ENCODE measurements around the gene JTB. TPM values are rescaled to one million over a fixed set of nuclear protein-coding genes. Genes with fewer than 3 reads are reported as not detected.

JTB gene
- total RNA-seq (2021) (126 and 142 TPM in 2 replicates), Bru-seq, nascent RNA (percentile 92 among the genes with signal in this experiment), BruChase-seq, experiment 1, labeled RNA remaining after a 2-hour chase (percentile 90 among the genes with signal in this experiment), BruChase-seq, experiment 2, labeled RNA remaining after a 6-hour chase (percentile 96 among the genes with signal in this experiment)
- long read RNA-seq, transcript JTB-203 (4 exons, 1,216 nt): minor isoform, 5 of 150 reads
- long read RNA-seq, transcript JTB-201 (5 exons, 1,287 nt): major isoform, 140 of 150 reads
- long read RNA-seq, partial matches to known transcripts: 1 of 150 reads
- long read RNA-seq, other reads (novel, unspliced or antisense): 4 of 150 reads

DNA sequence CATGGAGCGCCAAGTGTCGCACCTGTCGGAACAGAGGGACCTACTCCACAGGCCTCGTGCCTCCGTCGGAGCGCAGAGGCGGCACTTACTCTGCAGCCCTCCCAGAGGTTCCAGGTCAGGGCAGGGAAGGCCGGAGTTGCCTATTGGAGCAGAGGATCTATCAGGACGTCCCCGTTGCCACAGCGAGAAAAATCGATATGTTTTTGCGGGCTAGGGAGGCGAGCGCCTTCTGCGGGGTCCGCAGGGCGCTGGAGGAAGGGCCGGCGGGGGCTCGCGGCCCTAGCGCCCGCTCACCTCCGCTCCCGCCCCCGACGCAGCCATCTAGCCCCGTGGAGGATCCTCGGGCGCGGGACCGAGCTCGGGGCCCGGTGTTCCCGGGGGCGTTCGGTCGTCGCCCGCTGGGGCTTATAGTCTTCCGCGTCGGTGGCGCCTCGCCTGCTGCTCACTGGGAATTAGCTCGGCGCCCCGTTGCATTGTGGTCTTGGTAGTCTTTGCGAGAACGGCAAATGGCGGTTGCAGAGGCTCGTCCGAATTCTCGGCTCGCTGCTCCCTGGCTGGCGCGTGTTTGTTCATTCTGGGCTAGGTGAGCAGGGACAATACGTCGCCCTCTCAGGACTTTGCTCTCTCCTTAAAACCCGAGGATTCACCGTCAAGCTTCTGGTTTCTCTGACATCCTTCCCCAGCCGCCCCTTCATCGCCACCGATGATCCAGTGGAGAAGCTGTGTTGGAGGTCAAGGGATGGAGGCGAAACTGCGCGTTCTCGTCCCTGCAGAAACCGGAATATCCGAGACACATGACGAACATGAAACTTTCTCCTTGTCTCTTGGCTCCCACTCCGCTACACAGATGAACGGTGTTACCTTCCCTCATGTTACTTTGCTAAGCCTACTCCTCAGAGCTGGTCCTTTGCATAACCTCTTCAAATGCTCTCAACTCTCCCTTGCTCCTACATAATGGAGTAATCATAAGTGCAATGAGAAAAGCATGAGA lies at the start of gene JTB:
TSS of gene JTB (minus strand) at position 425 of the 991 bp plus-strand sequence. CDS start at position 3, 422 bp downstream.
- CTCF ChIA-PET: interaction anchor here (0.5 to 0.9 kb wide), 4 partner anchors 10 to 409 kb away, joined by 3 to 4 read pairs (median 3); partner anchors contain the start of gene CREB3L4
- TF ChIP-seq EZH2 (IDR thresholded peaks at IDR 0.05; ENCODE audit: borderline replicate concordance, low read depth, low read length, poor library complexity, severe bottlenecking): no peak
- DNase-seq (ENCODE audit: low spot score): peak; percentile 91
- intact Hi-C loops (cut with micrococcal nuclease; ENCODE audit: unreplicated experiment): no loop called here
- POLR2A ChIA-PET (ENCODE audit: low non-redundant PET): interaction anchor here (0.6 to 1.5 kb wide), 2 partner anchors 9 to 13 kb away, joined by 4 to 8 read pairs; partner anchors contain the start of gene RAB13
- Histone ChIP-seq H3K36me3 (ENCODE audit: insufficient read depth, low read length, poor library complexity, severe bottlenecking) (peaks cover 40% of the 10 kb centered on the region), H3K4me1 (ENCODE audit: insufficient read depth, low read length, poor library complexity, severe bottlenecking) (peaks cover 8% of the 10 kb centered on the region), H3K27ac (ENCODE audit: low read depth, low read length, poor library complexity, severe bottlenecking) (peak within 1 kb of the TSS; percentile 91), H3K4me3 (ENCODE audit: low read depth, low read length, poor library complexity, severe bottlenecking) (peak within 1 kb of the TSS; percentile 97), H3K27me3 (replicated peaks; ENCODE audit: insufficient read depth, low read depth, low read length, poor library complexity) (no peaks in the 10 kb centered on the region), H3K9me3 (ENCODE audit: low read depth, low read length, poor library complexity, severe bottlenecking) (no peaks in the 10 kb centered on the region)
- BruUV-seq (replicated peaks): TSS peak; percentile 90

DNA sequence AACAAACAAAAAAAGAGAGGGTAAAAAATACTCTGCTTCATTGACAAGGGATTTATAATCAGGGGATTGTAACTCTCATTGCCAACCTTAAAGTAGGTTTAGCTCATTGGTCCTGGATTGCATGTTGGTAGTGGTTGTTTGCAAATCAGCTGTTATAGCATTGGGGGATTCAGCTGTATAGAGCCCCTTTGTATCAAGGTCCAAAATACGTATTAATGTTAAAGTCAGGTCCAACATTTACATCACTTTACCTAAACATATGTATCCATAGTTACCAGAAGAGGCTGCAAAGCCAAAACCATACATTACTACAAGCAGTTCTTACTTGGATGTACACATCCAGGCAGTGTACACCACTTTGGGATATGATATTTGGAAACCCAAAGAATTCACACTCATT lies 42.5 kb upstream of the JTB start:
- no peak overlapping the region for H3K27ac ChIP-seq (ENCODE audit: low read depth, low read length, poor library complexity, severe bottlenecking)
- no peaks in the 10 kb centered on the region for H3K36me3 ChIP-seq (ENCODE audit: insufficient read depth, low read length, poor library complexity, severe bottlenecking)
- TF ChIP-seq, protein P1, sequence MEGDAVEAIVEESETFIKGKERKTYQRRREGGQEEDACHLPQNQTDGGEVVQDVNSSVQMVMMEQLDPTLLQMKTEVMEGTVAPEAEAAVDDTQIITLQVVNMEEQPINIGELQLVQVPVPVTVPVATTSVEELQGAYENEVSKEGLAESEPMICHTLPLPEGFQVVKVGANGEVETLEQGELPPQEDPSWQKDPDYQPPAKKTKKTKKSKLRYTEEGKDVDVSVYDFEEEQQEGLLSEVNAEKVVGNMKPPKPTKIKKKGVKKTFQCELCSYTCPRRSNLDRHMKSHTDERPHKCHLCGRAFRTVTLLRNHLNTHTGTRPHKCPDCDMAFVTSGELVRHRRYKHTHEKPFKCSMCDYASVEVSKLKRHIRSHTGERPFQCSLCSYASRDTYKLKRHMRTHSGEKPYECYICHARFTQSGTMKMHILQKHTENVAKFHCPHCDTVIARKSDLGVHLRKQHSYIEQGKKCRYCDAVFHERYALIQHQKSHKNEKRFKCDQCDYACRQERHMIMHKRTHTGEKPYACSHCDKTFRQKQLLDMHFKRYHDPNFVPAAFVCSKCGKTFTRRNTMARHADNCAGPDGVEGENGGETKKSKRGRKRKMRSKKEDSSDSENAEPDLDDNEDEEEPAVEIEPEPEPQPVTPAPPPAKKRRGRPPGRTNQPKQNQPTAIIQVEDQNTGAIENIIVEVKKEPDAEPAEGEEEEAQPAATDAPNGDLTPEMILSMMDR (conservative IDR thresholded peaks at IDR 0.05; ENCODE audit: low read depth, low read length): no peak
- TF ChIP-seq EZH2 (IDR thresholded peaks at IDR 0.05; ENCODE audit: borderline replicate concordance, low read depth, low read length, poor library complexity, severe bottlenecking): no peak
- intact Hi-C loops (cut with micrococcal nuclease; ENCODE audit: unreplicated experiment): no loop called here
- no peaks in the 10 kb centered on the region for H3K9me3 ChIP-seq (ENCODE audit: low read depth, low read length, poor library complexity, severe bottlenecking)
- ChIA-PET CTCF (no interaction called here), POLR2A (ENCODE audit: low non-redundant PET) (no interaction called here)
- H3K4me3 ChIP-seq (ENCODE audit: low read depth, low read length, poor library complexity, severe bottlenecking): no peak overlapping the region
- BruUV-seq (replicated peaks): no TSS peak
- no peaks in the 10 kb centered on the region for H3K4me1 ChIP-seq (ENCODE audit: insufficient read depth, low read length, poor library complexity, severe bottlenecking)
- no peaks in the 10 kb centered on the region for H3K27me3 ChIP-seq (replicated peaks; ENCODE audit: insufficient read depth, low read depth, low read length, poor library complexity)
- no peak for DNase-seq (ENCODE audit: low spot score)

DNA sequence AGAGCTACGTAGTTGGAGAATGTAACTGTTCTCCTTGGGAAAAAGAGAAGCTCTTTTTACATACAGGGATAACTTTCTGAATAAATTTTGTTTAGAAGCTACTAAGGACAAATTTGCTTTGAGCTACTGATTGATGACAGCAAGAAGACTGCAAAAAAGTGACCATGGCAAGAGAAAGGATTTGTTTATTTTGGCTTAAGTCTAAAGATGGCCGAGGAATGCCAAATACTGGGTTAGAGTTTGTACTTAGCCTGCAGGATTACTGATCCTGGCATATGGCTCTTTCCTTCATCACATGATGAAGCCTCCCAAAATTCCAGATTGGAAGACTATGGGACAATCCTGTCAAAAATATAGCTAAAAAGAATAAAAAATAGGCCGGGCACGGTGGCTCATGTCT lies 41.8 kb upstream of the JTB start:
- no peaks in the 10 kb centered on the region for H3K9me3 ChIP-seq (ENCODE audit: low read depth, low read length, poor library complexity, severe bottlenecking)
- ChIA-PET CTCF (no interaction called here), POLR2A (ENCODE audit: low non-redundant PET) (no interaction called here)
- intact Hi-C loops (cut with micrococcal nuclease; ENCODE audit: unreplicated experiment): no loop called here
- no peak for DNase-seq (ENCODE audit: low spot score)
- TF ChIP-seq, protein P1 (conservative IDR thresholded peaks at IDR 0.05; ENCODE audit: low read depth, low read length): no peak
- no peak for TF ChIP-seq EZH2 (IDR thresholded peaks at IDR 0.05; ENCODE audit: borderline replicate concordance, low read depth, low read length, poor library complexity, severe bottlenecking)
- H3K27ac ChIP-seq (ENCODE audit: low read depth, low read length, poor library complexity, severe bottlenecking): no peak overlapping the region
- no peak overlapping the region for H3K4me3 ChIP-seq (ENCODE audit: low read depth, low read length, poor library complexity, severe bottlenecking)
- H3K4me1 ChIP-seq (ENCODE audit: insufficient read depth, low read length, poor library complexity, severe bottlenecking): no peaks in the 10 kb centered on the region
- BruUV-seq (replicated peaks): no TSS peak
- H3K27me3 ChIP-seq (replicated peaks; ENCODE audit: insufficient read depth, low read depth, low read length, poor library complexity): no peaks in the 10 kb centered on the region
- no peaks in the 10 kb centered on the region for H3K36me3 ChIP-seq (ENCODE audit: insufficient read depth, low read length, poor library complexity, severe bottlenecking)

All from A673 (cell line).